ENCODE results near the gene BTG2.
A peak's percentile ranks its signal among the peaks of the same experiment; 100 is the strongest.

Gene BTG2

GRCh38 chr1:203276916-203277545 lies 28.3 kb upstream of the BTG2 start:
- no peak for DNase-seq

- no peak for DNase-seq
Measured at GRCh38 chr1:203278082-203278884, 27.0 kb upstream of the BTG2 start.

GRCh38 chr1:203278885-203279406 lies 26.4 kb upstream of the BTG2 start:
- no peak for DNase-seq

- no peak for DNase-seq
Measured at GRCh38 chr1:203280061-203280460, 25.3 kb upstream of the BTG2 start.

GRCh38 chr1:203281033-203281432 lies 24.3 kb upstream of the BTG2 start:
- no peak for DNase-seq

GRCh38 chr1:203281851-203282661 lies 23.3 kb upstream of the BTG2 start:
- no peak for DNase-seq

GRCh38 chr1:203282720-203283542 lies 22.4 kb upstream of the BTG2 start:
- DNase-seq: no peak

GRCh38 chr1:203283597-203283996 lies 21.7 kb upstream of the BTG2 start:
- DNase-seq: no peak

GRCh38 chr1:203284411-203285123 lies 20.8 kb upstream of the BTG2 start:
- DNase-seq: no peak

- DNase-seq: no peak
Measured at GRCh38 chr1:203286161-203286984, 18.9 kb upstream of the BTG2 start.

- peak; percentile 80 to 81 for DNase-seq
Measured at GRCh38 chr1:203287109-203287893, 18.0 kb upstream of the BTG2 start.

GRCh38 chr1:203287898-203288297 lies 17.4 kb upstream of the BTG2 start:
- no peak for DNase-seq

GRCh38 chr1:203288400-203288799 lies 16.9 kb upstream of the BTG2 start:
- no peak for DNase-seq

GRCh38 chr1:203289281-203289981 lies 15.9 kb upstream of the BTG2 start:
- DNase-seq: peak; percentile 90 to 94

GRCh38 chr1:203289982-203290260 lies 15.4 kb upstream of the BTG2 start:
- DNase-seq: no peak

GRCh38 chr1:203290261-203291089 lies 14.8 kb upstream of the BTG2 start:
- DNase-seq: peak; percentile 98

GRCh38 chr1:203291201-203292096 lies 13.9 kb upstream of the BTG2 start:
- no peak for DNase-seq

- no peak for DNase-seq
Measured at GRCh38 chr1:203295796-203296195, 9.5 kb upstream of the BTG2 start.
